Astrocyte (in vitro differentiated cells and primary cell): Measurements from ENCODE around the gene SLC51B. TPM values are rescaled to one million over a fixed set of nuclear protein-coding genes. Genes with fewer than 3 reads are reported as not detected.
A peak's percentile ranks its signal among the peaks of the same experiment; 100 is the strongest.
"Not testable (repeated sequence)": the region's sequence is repeated elsewhere in the genome, so short reads cannot be mapped to it uniquely, and the experiment has no call there.

ENCODE experiments used
- DNase-seq: peaks from one replicate; pipeline ENCODE4 v3.0.0-alpha.2; 2010; ENCODE audit warnings: low read depth
- FAIRE-seq: peaks from 2 replicates; lab custom pipeline; 2011; peaks lifted over from hg19 to GRCh38; lab: Jason Lieb, UNC
- H2AFZ ChIP-seq: 2 replicates; pipeline ENCODE4 v1.6.0; 2012; ENCODE audit warnings: low read depth, low read length, inconsistent platforms
- H3K27ac ChIP-seq: 2 replicates; pipeline ENCODE4 v1.5.1; 2011; ENCODE audit warnings: low read depth, low read length, inconsistent platforms
- H3K27me3 ChIP-seq: 2 replicates; pipeline ENCODE4 v1.6.0; 2011; ENCODE audit warnings: low read length, inconsistent platforms; ENCODE audit not compliant: insufficient read depth
- H3K36me3 ChIP-seq: 2 replicates; pipeline ENCODE4 v1.5.1; 2011; ENCODE audit warnings: low read length, inconsistent platforms; ENCODE audit not compliant: insufficient read depth
- H3K4me1 ChIP-seq: 2 replicates; pipeline ENCODE4 v1.5.1; 2011; ENCODE audit warnings: low read length, inconsistent platforms; ENCODE audit not compliant: insufficient read depth
- H3K4me2 ChIP-seq: 2 replicates; pipeline ENCODE4 v1.6.0; 2012; ENCODE audit warnings: low read length, inconsistent platforms
- H3K4me3 ChIP-seq: 2 replicates; pipeline ENCODE4 v1.5.1; 2011; ENCODE audit warnings: low read depth, mild to moderate bottlenecking, low read length, inconsistent platforms; ENCODE audit not compliant: insufficient read depth
- H3K79me2 ChIP-seq: 2 replicates; pipeline ENCODE4 v1.6.0; 2012; ENCODE audit warnings: mild to moderate bottlenecking, low read length, inconsistent platforms; ENCODE audit not compliant: insufficient read depth
- H3K9ac ChIP-seq: 2 replicates; pipeline ENCODE4 v1.6.0; 2012; ENCODE audit warnings: mild to moderate bottlenecking, low read length, inconsistent platforms
- H3K9me3 ChIP-seq: 2 replicates; pipeline ENCODE4 v1.5.1; 2012; ENCODE audit warnings: low read depth, mild to moderate bottlenecking, low read length, inconsistent platforms; ENCODE audit not compliant: insufficient read depth
- H4K20me1 ChIP-seq: 2 replicates; pipeline ENCODE4 v1.6.0; 2012; ENCODE audit warnings: low read length, inconsistent platforms; ENCODE audit not compliant: insufficient read depth
- H3K27ac Mint-ChIP-seq: one replicate; pipeline ENCODE4 v1.8.0; 2021; ENCODE audit warnings: mild to moderate bottlenecking, mixed read lengths; ENCODE audit not compliant: unreplicated experiment
- H3K27me3 Mint-ChIP-seq: one replicate; pipeline ENCODE4 v1.8.0; 2021; ENCODE audit warnings: low read depth, mixed read lengths; ENCODE audit not compliant: unreplicated experiment
- H3K36me3 Mint-ChIP-seq: one replicate; pipeline ENCODE4 v1.8.0; 2021; ENCODE audit warnings: low read depth, mixed read lengths; ENCODE audit not compliant: unreplicated experiment
- H3K4me1 Mint-ChIP-seq: one replicate; pipeline ENCODE4 v1.8.0; 2021; ENCODE audit warnings: low read depth, mixed read lengths; ENCODE audit not compliant: unreplicated experiment
- H3K4me3 Mint-ChIP-seq: one replicate; pipeline ENCODE4 v1.8.0; 2021; ENCODE audit warnings: mild to moderate bottlenecking, moderate library complexity, mixed read lengths; ENCODE audit not compliant: unreplicated experiment
- H3K9me3 Mint-ChIP-seq: one replicate; pipeline ENCODE4 v1.8.0; 2021; ENCODE audit warnings: mild to moderate bottlenecking, mixed read lengths; ENCODE audit not compliant: unreplicated experiment
- EZH2 ChIP-seq: IDR thresholded peaks from 2 replicates; pipeline ENCODE4 v1.6.1; 2012; ENCODE audit warnings: mild to moderate bottlenecking, low read length, inconsistent platforms; ENCODE audit not compliant: insufficient read depth
- total RNA-seq: library from RNA; stranded (reverse); gene quantifications from 2 replicates; pipeline ENCODE4 v1.2.1, GENCODE V29; 2021
- TF ChIP-seq, protein P1 (sequence below): IDR thresholded peaks from 2 replicates; pipeline ENCODE4 v1.5.1; 2011; ENCODE audit warnings: low read depth, mild to moderate bottlenecking, inconsistent platforms, low read length, moderate library complexity; ENCODE audit not compliant: insufficient read depth

The SLC51B gene
- total RNA-seq, 1 donor from 2014 or later, result not detected

DNA sequence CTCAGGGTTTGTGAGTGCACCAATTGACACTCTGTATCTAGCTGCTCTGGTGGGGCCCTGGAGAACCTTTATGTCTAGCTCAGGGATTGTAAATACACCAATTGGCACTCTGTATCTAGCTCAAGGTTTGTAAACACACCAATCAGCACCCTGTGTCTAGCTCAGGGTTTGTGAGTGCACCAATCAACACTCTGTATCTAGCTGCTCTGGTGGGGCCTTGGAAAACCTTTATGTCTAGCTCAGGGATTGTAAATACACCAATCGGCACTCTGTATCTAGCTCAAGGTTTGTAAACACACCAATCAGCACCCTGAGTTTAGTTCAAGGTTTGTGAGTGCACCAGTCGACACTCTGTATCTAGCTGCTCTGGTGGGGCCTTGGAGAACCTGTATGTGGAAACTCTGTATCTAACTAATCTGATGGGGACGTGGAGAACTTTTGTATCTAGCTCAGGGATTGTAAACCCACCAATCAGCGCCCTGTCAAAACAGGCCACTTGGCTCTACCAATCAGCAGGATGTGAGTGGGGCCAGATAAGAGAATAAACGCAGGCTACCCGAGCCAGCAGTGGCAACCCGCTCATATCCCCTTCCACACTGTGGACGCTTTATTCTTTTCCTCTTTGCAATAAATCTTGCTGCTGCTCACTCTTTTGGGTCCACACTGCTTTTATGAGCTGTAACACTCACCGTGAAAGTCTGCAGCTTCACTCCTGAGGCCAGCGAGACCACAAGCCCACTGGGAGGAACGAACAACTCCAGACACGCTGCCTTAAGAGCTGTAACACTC lies 30.6 kb downstream of the SLC51B start:
- H3K36me3 ChIP-seq, H2AFZ ChIP-seq, H3K36me3 Mint-ChIP-seq, H3K27ac ChIP-seq, H3K4me3 Mint-ChIP-seq, DNase-seq, FAIRE-seq, H3K4me3 ChIP-seq, H3K79me2 ChIP-seq, H3K27ac Mint-ChIP-seq, H4K20me1 ChIP-seq, H3K9ac ChIP-seq, H3K4me1 Mint-ChIP-seq, H3K4me2 ChIP-seq, H3K9me3 ChIP-seq: not testable (repeated sequence)
- Histone ChIP-seq H3K27me3 (peaks cover 29% of the 10 kb centered on the region), H3K4me1 (peaks cover 11% of the 10 kb centered on the region)
- Mint-ChIP-seq H3K27me3 (peaks cover 40% of the 10 kb centered on the region), H3K9me3 (peaks cover 10% of the 10 kb centered on the region)

DNA sequence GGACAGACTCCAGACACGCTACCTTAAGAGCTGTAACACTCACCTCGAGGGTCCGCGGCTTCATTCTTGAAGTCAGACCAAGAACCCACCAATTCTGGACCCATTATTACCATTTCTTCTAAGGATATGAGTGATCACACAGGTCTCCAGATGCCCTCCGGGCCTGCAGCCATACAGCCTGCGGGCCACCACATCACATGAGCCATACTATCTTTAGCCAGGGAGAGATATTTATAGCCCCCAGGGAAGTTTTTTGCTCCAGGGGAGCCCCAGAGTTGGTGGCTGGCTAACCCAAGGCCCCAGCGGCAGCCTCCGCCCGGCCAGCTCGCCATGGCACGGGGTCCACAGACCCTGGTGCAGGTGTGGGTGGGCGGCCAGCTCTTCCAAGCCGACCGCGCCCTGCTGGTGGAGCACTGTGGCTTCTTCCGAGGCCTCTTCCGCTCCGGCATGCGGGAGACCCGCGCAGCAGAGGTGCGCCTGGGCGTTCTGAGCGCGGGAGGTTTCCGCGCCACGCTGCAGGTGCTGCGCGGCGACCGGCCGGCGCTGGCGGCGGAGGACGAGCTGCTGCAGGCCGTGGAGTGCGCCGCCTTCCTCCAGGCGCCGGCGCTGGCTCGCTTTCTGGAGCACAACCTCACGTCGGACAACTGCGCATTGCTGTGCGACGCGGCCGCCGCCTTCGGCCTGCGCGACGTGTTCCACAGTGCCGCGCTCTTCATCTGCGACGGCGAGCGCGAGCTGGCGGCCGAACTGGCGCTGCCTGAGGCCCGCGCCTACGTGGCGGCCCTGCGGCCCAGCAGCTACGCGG lies 31.5 kb downstream of the SLC51B start, which contains the start of gene KBTBD13:
TSS of gene KBTBD13 (plus strand) at position 261 of the 805 bp plus-strand sequence. CDS start at position 331, 70 bp downstream.
- H2AFZ ChIP-seq, result peak within 1 kb of the TSS; percentile 63
- no peak within 1 kb of the TSS for H3K4me2 ChIP-seq
- H3K27me3 ChIP-seq, result peaks cover 36% of the 10 kb centered on the region
- H3K9me3 Mint-ChIP-seq, result peaks cover 10% of the 10 kb centered on the region
- no peaks in the 10 kb centered on the region for H3K36me3 ChIP-seq
- H3K4me1 Mint-ChIP-seq, result peaks cover 2% of the 10 kb centered on the region
- peaks cover 2% of the 10 kb centered on the region for H3K36me3 Mint-ChIP-seq
- no peaks in the 10 kb centered on the region for H3K9me3 ChIP-seq
- DNase-seq (no peak), FAIRE-seq (no peak)
- H3K4me3 ChIP-seq, result no peak within 1 kb of the TSS
- H3K27ac Mint-ChIP-seq, result no peak within 1 kb of the TSS
- TF ChIP-seq EZH2, result no peak
- TF ChIP-seq, protein P1, sequence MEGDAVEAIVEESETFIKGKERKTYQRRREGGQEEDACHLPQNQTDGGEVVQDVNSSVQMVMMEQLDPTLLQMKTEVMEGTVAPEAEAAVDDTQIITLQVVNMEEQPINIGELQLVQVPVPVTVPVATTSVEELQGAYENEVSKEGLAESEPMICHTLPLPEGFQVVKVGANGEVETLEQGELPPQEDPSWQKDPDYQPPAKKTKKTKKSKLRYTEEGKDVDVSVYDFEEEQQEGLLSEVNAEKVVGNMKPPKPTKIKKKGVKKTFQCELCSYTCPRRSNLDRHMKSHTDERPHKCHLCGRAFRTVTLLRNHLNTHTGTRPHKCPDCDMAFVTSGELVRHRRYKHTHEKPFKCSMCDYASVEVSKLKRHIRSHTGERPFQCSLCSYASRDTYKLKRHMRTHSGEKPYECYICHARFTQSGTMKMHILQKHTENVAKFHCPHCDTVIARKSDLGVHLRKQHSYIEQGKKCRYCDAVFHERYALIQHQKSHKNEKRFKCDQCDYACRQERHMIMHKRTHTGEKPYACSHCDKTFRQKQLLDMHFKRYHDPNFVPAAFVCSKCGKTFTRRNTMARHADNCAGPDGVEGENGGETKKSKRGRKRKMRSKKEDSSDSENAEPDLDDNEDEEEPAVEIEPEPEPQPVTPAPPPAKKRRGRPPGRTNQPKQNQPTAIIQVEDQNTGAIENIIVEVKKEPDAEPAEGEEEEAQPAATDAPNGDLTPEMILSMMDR, result no peak
- peaks cover 9% of the 10 kb centered on the region for H3K4me1 ChIP-seq
- no peaks in the 10 kb centered on the region for H4K20me1 ChIP-seq
- no peaks in the 10 kb centered on the region for H3K79me2 ChIP-seq
- no peak within 1 kb of the TSS for H3K9ac ChIP-seq
- no peak within 1 kb of the TSS for H3K4me3 Mint-ChIP-seq
- peaks cover 44% of the 10 kb centered on the region for H3K27me3 Mint-ChIP-seq
- H3K27ac ChIP-seq, result no peak within 1 kb of the TSS

DNA sequence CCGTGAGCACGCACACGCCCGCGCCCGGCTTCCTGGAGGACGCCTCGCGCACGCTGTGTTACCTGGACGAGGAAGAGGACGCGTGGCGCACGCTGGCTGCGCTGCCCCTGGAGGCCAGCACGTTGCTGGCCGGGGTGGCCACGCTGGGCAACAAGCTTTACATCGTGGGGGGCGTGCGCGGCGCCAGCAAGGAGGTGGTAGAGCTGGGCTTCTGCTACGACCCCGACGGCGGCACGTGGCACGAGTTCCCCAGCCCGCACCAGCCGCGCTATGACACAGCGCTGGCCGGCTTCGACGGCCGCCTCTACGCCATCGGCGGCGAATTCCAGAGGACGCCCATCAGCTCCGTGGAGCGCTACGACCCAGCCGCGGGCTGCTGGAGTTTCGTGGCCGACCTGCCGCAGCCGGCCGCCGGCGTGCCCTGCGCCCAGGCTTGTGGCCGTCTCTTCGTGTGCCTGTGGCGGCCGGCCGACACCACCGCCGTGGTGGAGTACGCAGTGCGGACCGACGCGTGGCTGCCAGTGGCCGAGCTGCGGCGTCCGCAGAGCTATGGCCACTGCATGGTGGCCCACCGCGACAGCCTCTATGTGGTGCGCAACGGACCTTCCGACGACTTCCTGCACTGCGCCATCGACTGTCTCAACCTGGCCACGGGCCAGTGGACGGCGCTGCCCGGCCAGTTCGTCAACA lies 32.2 kb downstream of the SLC51B start:
- Histone ChIP-seq H3K4me1 (peaks cover 6% of the 10 kb centered on the region), H2AFZ (peak overlapping the region; percentile 63), H3K79me2 (no peaks in the 10 kb centered on the region), H3K4me3 (no peak overlapping the region), H4K20me1 (no peaks in the 10 kb centered on the region), H3K9me3 (no peaks in the 10 kb centered on the region), H3K36me3 (no peaks in the 10 kb centered on the region), H3K27me3 (peaks cover 36% of the 10 kb centered on the region), H3K27ac (no peak overlapping the region), H3K4me2 (peak overlapping the region; percentile 33), H3K9ac (no peak overlapping the region)
- H3K4me1 Mint-ChIP-seq, result peaks cover 2% of the 10 kb centered on the region
- peaks cover 44% of the 10 kb centered on the region for H3K27me3 Mint-ChIP-seq
- no peak overlapping the region for H3K27ac Mint-ChIP-seq
- FAIRE-seq (no peak), DNase-seq (no peak)
- H3K36me3 Mint-ChIP-seq, result peaks cover 2% of the 10 kb centered on the region
- H3K4me3 Mint-ChIP-seq, result no peak overlapping the region
- peak; percentile 38 for TF ChIP-seq EZH2
- TF ChIP-seq, protein P1, result no peak
- H3K9me3 Mint-ChIP-seq, result peaks cover 10% of the 10 kb centered on the region
